Measurements from ENCODE around the gene DRP2.

The DRP2 gene

GRCh38 chrX:101206471-101206870, 13.1 kb upstream of the DRP2 start:
- H3K4me1 ChIP-seq (ENCODE audit: control insufficient read depth in 1 of 2, insufficient read depth in 2 of 2, low read length in 2 of 2): no peaks in the 10 kb centered on the region
- H3K27me3 ChIP-seq (ENCODE audit: control insufficient read depth in 1 of 2, insufficient read depth in 2 of 2, low read length in 2 of 2): no peaks in the 10 kb centered on the region
- no peak overlapping the region for H3K9ac ChIP-seq (ENCODE audit: low read depth in 1 of 2, low read length in 2 of 2)
- H3K4me3 ChIP-seq (ENCODE audit: low read depth in 1 of 2, low read length in 2 of 2): no peak overlapping the region
- no peaks in the 10 kb centered on the region for H3K36me3 ChIP-seq (ENCODE audit: control insufficient read depth in 1 of 2, insufficient read depth in 2 of 2, low read length in 2 of 2)
- H3K9me3 ChIP-seq (ENCODE audit: control insufficient read depth in 1 of 2, low read length in 2 of 2): no peaks in the 10 kb centered on the region
- H3K27ac ChIP-seq (ENCODE audit: low read depth, low read length): no peak overlapping the region

GRCh38 chrX:101208152-101208905, 11.3 kb upstream of the DRP2 start:
- Histone ChIP-seq H3K9ac (ENCODE audit: low read depth in 1 of 2, low read length in 2 of 2) (no peak overlapping the region), H3K4me1 (ENCODE audit: control insufficient read depth in 1 of 2, insufficient read depth in 2 of 2, low read length in 2 of 2) (no peaks in the 10 kb centered on the region), H3K9me3 (ENCODE audit: control insufficient read depth in 1 of 2, low read length in 2 of 2) (no peaks in the 10 kb centered on the region), H3K36me3 (ENCODE audit: control insufficient read depth in 1 of 2, insufficient read depth in 2 of 2, low read length in 2 of 2) (no peaks in the 10 kb centered on the region), H3K4me3 (ENCODE audit: low read depth in 1 of 2, low read length in 2 of 2) (no peak overlapping the region), H3K27me3 (ENCODE audit: control insufficient read depth in 1 of 2, insufficient read depth in 2 of 2, low read length in 2 of 2) (no peaks in the 10 kb centered on the region), H3K27ac (ENCODE audit: low read depth, low read length) (no peak overlapping the region)

GRCh38 chrX:101210630-101211029, 9.0 kb upstream of the DRP2 start:
- H3K9ac ChIP-seq (ENCODE audit: low read depth in 1 of 2, low read length in 2 of 2): no peak overlapping the region
- no peaks in the 10 kb centered on the region for H3K27me3 ChIP-seq (ENCODE audit: control insufficient read depth in 1 of 2, insufficient read depth in 2 of 2, low read length in 2 of 2)
- H3K36me3 ChIP-seq (ENCODE audit: control insufficient read depth in 1 of 2, insufficient read depth in 2 of 2, low read length in 2 of 2): no peaks in the 10 kb centered on the region
- H3K4me3 ChIP-seq (ENCODE audit: low read depth in 1 of 2, low read length in 2 of 2): no peak overlapping the region
- H3K9me3 ChIP-seq (ENCODE audit: control insufficient read depth in 1 of 2, low read length in 2 of 2): no peaks in the 10 kb centered on the region
- no peak overlapping the region for H3K27ac ChIP-seq (ENCODE audit: low read depth, low read length)
- H3K4me1 ChIP-seq (ENCODE audit: control insufficient read depth in 1 of 2, insufficient read depth in 2 of 2, low read length in 2 of 2): no peaks in the 10 kb centered on the region

GRCh38 chrX:101217689-101218088, 1.9 kb upstream of the DRP2 start:
- Histone ChIP-seq H3K36me3 (ENCODE audit: control insufficient read depth in 1 of 2, insufficient read depth in 2 of 2, low read length in 2 of 2) (no peaks in the 10 kb centered on the region), H3K27ac (ENCODE audit: low read depth, low read length) (no peak overlapping the region), H3K9me3 (ENCODE audit: control insufficient read depth in 1 of 2, low read length in 2 of 2) (no peaks in the 10 kb centered on the region), H3K4me1 (ENCODE audit: control insufficient read depth in 1 of 2, insufficient read depth in 2 of 2, low read length in 2 of 2) (no peaks in the 10 kb centered on the region), H3K27me3 (ENCODE audit: control insufficient read depth in 1 of 2, insufficient read depth in 2 of 2, low read length in 2 of 2) (no peaks in the 10 kb centered on the region), H3K9ac (ENCODE audit: low read depth in 1 of 2, low read length in 2 of 2) (no peak overlapping the region), H3K4me3 (ENCODE audit: low read depth in 1 of 2, low read length in 2 of 2) (no peak overlapping the region)

- H3K9me3 ChIP-seq (ENCODE audit: control insufficient read depth in 1 of 2, low read length in 2 of 2): no peaks in the 10 kb centered on the region
- no peak overlapping the region for H3K4me3 ChIP-seq (ENCODE audit: low read depth in 1 of 2, low read length in 2 of 2)
- H3K4me1 ChIP-seq (ENCODE audit: control insufficient read depth in 1 of 2, insufficient read depth in 2 of 2, low read length in 2 of 2): no peaks in the 10 kb centered on the region
- no peaks in the 10 kb centered on the region for H3K36me3 ChIP-seq (ENCODE audit: control insufficient read depth in 1 of 2, insufficient read depth in 2 of 2, low read length in 2 of 2)
- no peak overlapping the region for H3K9ac ChIP-seq (ENCODE audit: low read depth in 1 of 2, low read length in 2 of 2)
- H3K27me3 ChIP-seq (ENCODE audit: control insufficient read depth in 1 of 2, insufficient read depth in 2 of 2, low read length in 2 of 2): no peaks in the 10 kb centered on the region
- H3K27ac ChIP-seq (ENCODE audit: low read depth, low read length): no peak overlapping the region
Observed at GRCh38 chrX:101219864-101220346, 319 bp downstream of the DRP2 start.

GRCh38 chrX:101220662-101221260, 1.2 kb downstream of the DRP2 start:
- H3K4me3 ChIP-seq (ENCODE audit: low read depth in 1 of 2, low read length in 2 of 2): no peak overlapping the region
- no peaks in the 10 kb centered on the region for H3K27me3 ChIP-seq (ENCODE audit: control insufficient read depth in 1 of 2, insufficient read depth in 2 of 2, low read length in 2 of 2)
- no peaks in the 10 kb centered on the region for H3K36me3 ChIP-seq (ENCODE audit: control insufficient read depth in 1 of 2, insufficient read depth in 2 of 2, low read length in 2 of 2)
- no peak overlapping the region for H3K9ac ChIP-seq (ENCODE audit: low read depth in 1 of 2, low read length in 2 of 2)
- H3K4me1 ChIP-seq (ENCODE audit: control insufficient read depth in 1 of 2, insufficient read depth in 2 of 2, low read length in 2 of 2): no peaks in the 10 kb centered on the region
- no peak overlapping the region for H3K27ac ChIP-seq (ENCODE audit: low read depth, low read length)
- H3K9me3 ChIP-seq (ENCODE audit: control insufficient read depth in 1 of 2, low read length in 2 of 2): no peaks in the 10 kb centered on the region

- Histone ChIP-seq H3K27me3 (ENCODE audit: control insufficient read depth in 1 of 2, insufficient read depth in 2 of 2, low read length in 2 of 2) (no peaks in the 10 kb centered on the region), H3K4me1 (ENCODE audit: control insufficient read depth in 1 of 2, insufficient read depth in 2 of 2, low read length in 2 of 2) (no peaks in the 10 kb centered on the region), H3K27ac (ENCODE audit: low read depth, low read length) (no peak overlapping the region), H3K9me3 (ENCODE audit: control insufficient read depth in 1 of 2, low read length in 2 of 2) (no peaks in the 10 kb centered on the region), H3K9ac (ENCODE audit: low read depth in 1 of 2, low read length in 2 of 2) (no peak overlapping the region), H3K36me3 (ENCODE audit: control insufficient read depth in 1 of 2, insufficient read depth in 2 of 2, low read length in 2 of 2) (no peaks in the 10 kb centered on the region), H3K4me3 (ENCODE audit: low read depth in 1 of 2, low read length in 2 of 2) (no peak overlapping the region)
Observed at GRCh38 chrX:101223226-101223625, 3.6 kb downstream of the DRP2 start.

GRCh38 chrX:101229170-101229569, 9.6 kb downstream of the DRP2 start:
- Histone ChIP-seq H3K27me3 (ENCODE audit: control insufficient read depth in 1 of 2, insufficient read depth in 2 of 2, low read length in 2 of 2) (no peaks in the 10 kb centered on the region), H3K4me1 (ENCODE audit: control insufficient read depth in 1 of 2, insufficient read depth in 2 of 2, low read length in 2 of 2) (no peaks in the 10 kb centered on the region), H3K27ac (ENCODE audit: low read depth, low read length) (no peak overlapping the region), H3K36me3 (ENCODE audit: control insufficient read depth in 1 of 2, insufficient read depth in 2 of 2, low read length in 2 of 2) (no peaks in the 10 kb centered on the region), H3K9me3 (ENCODE audit: control insufficient read depth in 1 of 2, low read length in 2 of 2) (no peaks in the 10 kb centered on the region), H3K4me3 (ENCODE audit: low read depth in 1 of 2, low read length in 2 of 2) (no peak overlapping the region), H3K9ac (ENCODE audit: low read depth in 1 of 2, low read length in 2 of 2) (no peak overlapping the region)

GRCh38 chrX:101230636-101231035, 11.1 kb downstream of the DRP2 start:
- H3K27me3 ChIP-seq (ENCODE audit: control insufficient read depth in 1 of 2, insufficient read depth in 2 of 2, low read length in 2 of 2): no peaks in the 10 kb centered on the region
- no peak overlapping the region for H3K27ac ChIP-seq (ENCODE audit: low read depth, low read length)
- no peaks in the 10 kb centered on the region for H3K36me3 ChIP-seq (ENCODE audit: control insufficient read depth in 1 of 2, insufficient read depth in 2 of 2, low read length in 2 of 2)
- H3K9ac ChIP-seq (ENCODE audit: low read depth in 1 of 2, low read length in 2 of 2): no peak overlapping the region
- no peaks in the 10 kb centered on the region for H3K4me1 ChIP-seq (ENCODE audit: control insufficient read depth in 1 of 2, insufficient read depth in 2 of 2, low read length in 2 of 2)
- H3K4me3 ChIP-seq (ENCODE audit: low read depth in 1 of 2, low read length in 2 of 2): no peak overlapping the region
- H3K9me3 ChIP-seq (ENCODE audit: control insufficient read depth in 1 of 2, low read length in 2 of 2): no peaks in the 10 kb centered on the region

- Histone ChIP-seq H3K4me3 (ENCODE audit: low read depth in 1 of 2, low read length in 2 of 2) (no peak overlapping the region), H3K27ac (ENCODE audit: low read depth, low read length) (no peak overlapping the region), H3K36me3 (ENCODE audit: control insufficient read depth in 1 of 2, insufficient read depth in 2 of 2, low read length in 2 of 2) (no peaks in the 10 kb centered on the region), H3K9me3 (ENCODE audit: control insufficient read depth in 1 of 2, low read length in 2 of 2) (no peaks in the 10 kb centered on the region), H3K9ac (ENCODE audit: low read depth in 1 of 2, low read length in 2 of 2) (no peak overlapping the region), H3K27me3 (ENCODE audit: control insufficient read depth in 1 of 2, insufficient read depth in 2 of 2, low read length in 2 of 2) (no peaks in the 10 kb centered on the region), H3K4me1 (ENCODE audit: control insufficient read depth in 1 of 2, insufficient read depth in 2 of 2, low read length in 2 of 2) (no peaks in the 10 kb centered on the region)
Observed at GRCh38 chrX:101231080-101231479, 11.5 kb downstream of the DRP2 start.
